DOHH2 (cell line): ENCODE results near the gene SHB.

ENCODE experiments used
- CTCF ChIP-seq: fragments of 200-600 bp; sonication (generic); IDR thresholded peaks from one replicate; pipeline ENCODE4 v1.5.1; 2014; ENCODE audit warnings: antibody characterized with exemption, mild to moderate bottlenecking, low read depth, low read length; ENCODE audit not compliant: poor library complexity, severe bottlenecking
- EZH2phosphoT487 ChIP-seq: fragments of 200-600 bp; sonication (generic); IDR thresholded peaks from 2 replicates; pipeline ENCODE4 v1.6.1; 2017; ENCODE audit warnings: borderline replicate concordance, mild to moderate bottlenecking, antibody characterized with exemption, low read length, moderate library complexity, mixed read lengths

DNA sequence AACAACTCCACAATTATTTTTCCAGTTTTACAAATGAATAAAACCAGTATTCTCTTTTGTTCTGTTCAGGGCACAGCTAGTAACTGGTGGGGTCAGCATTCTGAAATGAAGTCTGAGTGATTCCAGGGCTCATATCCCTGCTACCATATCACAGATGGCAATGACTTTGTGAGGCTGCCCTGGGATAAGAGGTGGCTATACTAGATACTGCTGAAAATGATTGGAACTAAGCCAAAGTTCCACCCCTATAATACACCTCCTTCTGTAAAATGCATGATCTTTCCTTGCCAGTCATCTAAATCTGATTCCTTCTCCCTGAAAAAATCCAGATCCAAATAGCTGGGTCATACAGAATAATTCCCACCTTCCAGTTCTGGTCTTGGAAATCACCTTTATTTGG lies 179.5 kb downstream of the SHB start:
- no peak for TF ChIP-seq EZH2phosphoT487
- no peak for TF ChIP-seq CTCF
